ENCODE measurements around the gene CFAP161.

CFAP161 gene

DNA sequence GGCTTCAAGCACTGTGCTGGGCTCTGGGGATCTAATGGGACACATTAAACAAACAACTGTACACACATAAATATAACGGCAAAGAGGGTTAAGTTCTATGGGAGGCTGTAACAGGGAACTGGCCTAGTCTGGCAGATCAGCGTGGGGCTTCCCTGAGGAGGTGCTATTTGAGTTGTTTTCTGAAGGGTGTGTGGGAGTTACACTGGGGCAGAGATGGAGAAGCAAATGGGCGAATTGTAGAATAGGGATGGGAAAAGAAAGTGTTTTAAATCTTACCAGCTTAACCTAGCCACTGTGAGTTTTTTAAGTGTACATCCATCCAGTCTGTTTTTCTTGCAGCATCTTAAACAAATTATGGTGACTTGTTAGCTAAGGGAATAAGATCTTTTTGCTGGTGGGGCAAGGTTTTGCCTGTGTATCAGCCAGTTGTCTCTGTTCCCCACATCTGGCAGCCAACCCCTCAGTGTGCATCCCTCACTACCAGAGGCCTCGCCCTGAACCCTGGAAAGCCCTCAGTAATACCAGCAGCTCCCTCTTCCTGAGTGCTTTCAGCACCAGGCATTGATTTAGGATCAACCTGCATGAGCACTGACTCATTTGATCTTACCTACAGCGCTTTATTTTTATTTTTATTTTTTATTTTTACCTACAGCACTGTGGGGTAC lies 51.7 kb downstream of the CFAP161 start:
- DNase-seq = no peak

DNA sequence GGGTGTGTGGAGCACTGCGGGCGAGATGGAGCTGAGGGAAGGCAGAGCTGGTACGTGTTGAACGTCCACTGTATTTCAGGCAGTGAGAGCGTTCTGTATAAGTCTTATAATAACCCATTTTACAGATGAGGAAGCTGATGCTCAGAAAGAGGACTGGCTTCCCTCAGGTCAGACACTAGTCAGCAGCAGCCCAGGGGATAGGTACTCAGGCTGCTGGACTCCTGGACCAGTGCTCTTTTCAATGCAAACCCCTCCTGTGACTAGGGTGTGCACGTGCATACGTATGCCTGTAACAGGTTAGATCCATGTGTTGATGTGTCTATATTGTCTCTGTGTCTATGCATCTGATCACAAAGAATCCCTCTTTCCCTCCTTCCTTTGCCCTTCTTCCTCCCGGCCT lies 54.3 kb downstream of the CFAP161 start:
- no peak for DNase-seq

DNA sequence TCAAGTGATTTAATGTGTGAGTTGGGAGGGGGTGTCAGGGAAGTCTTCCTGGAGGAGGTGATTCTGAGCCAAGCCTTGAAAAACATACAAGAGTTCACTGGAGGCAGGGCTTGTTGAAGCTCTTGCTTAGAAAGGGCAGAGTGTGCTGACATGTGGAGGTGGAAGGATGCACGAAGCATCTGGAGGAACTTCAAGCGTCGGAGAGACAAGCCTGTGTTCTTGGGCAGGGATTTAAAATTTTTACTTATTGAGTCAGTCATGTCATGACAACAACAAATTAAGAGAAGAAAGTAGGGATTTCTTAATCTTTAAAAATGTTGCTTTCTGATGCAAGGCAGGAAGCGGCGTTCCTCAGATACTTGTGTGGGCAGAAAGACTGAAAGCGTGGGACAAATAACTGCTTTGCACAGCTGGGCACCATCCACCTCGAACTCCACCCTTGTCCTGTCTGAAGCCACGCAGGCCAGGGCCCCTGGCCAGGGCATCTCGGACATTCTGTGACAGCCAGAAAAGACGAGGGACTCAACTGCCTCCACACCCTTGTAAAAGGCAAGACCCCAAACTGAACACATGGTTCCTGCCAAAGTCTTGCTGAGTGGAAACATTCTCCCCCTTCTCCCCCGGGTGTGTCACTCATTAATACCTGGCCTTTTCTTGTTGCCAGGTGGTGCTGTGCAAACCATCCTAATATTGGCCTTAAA lies 55.7 kb downstream of the CFAP161 start:
- DNase-seq = no peak

DNA sequence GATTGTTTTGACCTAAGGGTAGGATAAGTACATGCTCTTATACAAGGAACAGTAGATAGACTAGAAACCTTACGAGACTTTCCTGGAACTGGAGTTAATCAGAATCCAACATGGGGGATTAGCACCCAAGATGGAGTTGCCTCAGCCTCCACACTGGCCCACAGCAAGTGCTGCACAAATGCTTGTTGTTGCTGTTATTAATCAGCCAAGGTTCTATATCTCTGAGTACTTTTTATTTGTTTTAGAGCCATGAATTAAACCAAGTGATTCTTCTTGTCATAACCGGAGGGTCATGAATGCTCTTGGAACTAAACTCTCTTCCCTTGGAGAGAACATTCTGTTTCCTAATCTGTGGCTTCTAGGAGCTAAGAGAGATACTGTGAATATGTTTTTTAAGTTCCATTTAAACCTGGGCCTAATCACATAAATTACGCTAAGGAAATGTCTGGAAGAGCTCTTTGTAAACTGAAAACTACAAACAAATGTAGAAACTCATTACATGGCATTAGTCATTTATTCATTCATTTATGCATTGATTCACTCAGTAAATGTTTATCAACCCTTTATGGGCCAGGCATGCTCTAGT lies 56.9 kb downstream of the CFAP161 start:
- no peak for DNase-seq

DNA sequence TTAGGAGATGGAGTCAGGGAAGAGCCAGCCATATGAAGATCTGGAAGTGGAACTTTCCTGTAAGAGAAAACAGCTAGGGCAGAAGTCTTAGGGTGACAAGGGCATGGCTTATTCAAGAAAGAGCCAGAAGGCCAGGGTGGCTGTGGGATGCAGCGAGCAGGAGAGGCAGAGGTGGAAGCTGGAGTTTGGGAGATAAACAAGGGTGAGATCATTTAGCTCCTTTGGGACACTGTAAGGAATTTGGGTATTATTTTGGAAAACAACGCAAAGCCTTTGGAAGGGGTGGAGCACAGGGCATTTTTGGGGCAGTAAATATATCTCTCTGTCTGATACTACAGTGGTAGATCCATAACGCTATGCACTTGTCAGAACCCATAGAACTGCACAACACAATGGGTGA lies 57.6 kb downstream of the CFAP161 start:
- no peak for DNase-seq

DNA sequence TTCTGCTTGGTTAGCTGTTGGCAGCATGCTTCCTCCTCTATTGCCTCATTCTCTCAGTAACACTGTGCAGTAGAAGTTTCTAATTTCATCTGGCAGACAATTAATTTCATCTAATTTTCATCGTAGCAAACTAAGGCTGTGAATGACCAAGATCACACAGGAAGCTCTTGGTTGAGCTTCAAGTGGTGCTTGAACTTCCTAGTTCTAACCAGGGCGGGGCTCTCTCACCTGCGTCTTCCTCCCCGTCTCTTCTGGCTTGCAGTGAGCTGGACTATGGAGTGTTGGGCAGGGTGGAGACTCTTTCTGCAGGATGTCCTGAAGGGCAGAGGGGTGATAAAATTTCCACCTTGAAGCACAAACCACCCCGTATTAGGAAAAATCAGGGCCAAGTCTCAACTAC lies 60.7 kb downstream of the CFAP161 start:
- DNase-seq = no peak

DNA sequence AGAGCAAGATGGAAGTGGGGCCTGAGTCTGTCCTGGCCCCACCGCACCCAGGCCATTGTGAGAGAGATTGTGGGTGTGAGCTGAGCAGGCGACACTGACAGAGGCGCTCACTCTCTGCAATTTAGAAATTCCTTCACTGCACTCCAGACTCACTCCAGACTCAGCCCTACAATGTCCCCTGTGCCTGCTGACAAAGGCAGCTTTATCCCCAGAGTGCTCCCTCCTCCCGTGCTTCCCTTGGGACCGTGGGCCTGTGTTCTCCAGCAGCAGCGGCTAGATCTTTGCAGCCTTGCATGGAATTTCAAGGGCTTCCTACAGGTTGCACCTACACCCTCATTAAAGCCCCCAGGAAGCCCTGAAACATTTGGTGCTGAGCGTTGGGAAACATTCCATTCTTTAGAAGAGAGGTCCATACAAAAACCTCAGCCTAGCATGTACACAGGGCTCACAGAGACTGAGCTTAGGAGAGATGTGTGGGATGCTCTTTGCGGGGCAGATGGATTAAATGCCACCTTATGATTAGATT lies 61.3 kb downstream of the CFAP161 start:
- no peak for DNase-seq

DNA sequence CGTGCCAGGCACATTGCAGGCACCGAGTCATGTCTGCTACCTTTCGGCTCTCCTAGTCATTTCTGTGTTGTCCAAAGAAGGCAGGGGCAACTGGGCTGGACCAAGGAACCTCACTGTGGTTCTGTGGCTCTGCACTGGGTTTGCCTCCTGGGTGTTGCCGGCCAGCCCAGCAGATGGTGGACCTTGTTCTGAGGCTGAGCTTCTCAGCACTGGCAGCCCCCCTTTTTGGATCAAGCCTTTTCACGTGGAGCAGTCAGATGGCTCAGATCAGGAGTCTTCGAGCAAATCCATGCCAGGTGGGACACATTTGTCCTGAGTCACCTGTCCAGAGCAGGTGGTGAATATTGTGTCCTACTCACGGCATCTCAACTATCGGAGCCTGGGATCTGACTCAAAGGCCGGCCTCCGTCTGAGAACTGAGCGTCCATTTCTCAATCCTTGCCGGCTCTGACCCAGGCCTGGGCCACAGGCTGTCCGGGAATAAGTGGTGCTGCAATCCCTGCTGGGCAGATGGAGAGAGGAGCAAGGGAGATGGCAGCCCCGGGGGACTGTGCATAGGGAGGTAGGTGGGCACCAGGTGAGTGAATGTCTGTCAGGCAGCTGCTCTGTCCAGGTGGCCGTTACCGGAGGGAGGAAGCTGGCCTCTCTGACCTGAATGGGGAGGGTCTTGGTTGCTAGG lies 62.6 kb downstream of the CFAP161 start, which contains the start of gene IL16:
IL16 (plus strand) TSS at position 304 of the 679 bp plus-strand sequence. CDS start 28,521 bp downstream, outside the sequence.
- DNase-seq = no peak

DNA sequence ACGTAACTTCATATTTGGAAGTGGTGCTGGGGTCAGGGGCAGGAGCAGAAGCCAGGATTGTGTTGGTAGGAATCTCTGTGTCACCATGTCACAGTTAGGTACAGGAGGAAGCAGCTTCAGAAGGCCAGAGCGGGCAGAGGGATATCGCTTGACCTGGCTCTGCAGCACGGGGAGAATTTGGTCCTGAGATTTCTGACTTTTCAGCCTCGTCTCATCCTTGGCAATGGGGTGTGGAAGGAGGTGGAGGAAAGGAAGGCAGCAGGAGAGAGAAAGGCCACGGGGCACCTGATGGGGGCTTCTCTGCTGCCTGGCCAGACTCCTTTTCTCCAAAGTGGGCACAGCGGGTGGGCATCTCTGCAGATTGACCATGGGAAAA lies 63.2 kb downstream of the CFAP161 start:
- DNase-seq = no peak

DNA sequence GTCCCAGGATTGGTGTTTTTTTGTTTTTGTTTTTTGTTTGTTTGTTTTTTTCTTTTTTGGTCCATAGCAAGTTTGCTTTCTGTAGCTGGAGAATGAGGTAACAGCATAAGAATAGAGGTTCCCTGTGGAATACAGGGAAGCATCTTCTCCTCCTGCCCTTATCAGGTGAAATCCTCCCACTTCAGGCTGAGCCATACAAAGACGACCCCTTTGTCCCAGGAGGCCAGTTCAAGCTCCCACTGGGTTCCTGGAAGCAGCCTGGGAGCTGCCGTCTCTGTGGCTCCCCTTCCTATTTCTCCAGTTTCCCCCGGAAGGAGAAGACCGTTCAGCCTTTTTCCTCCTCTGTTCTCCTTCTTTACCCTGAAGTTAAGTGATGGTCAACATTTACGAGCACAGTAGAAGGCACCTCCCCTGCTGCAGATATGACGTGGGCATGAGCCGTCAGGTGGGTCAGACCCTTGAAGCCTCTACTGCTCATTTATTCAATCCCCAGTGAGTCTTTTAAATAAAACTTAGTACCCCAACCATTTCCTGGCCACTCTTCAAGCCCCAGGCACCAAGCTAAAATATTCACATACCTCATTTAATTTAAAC lies 63.7 kb downstream of the CFAP161 start:
- DNase-seq = no peak
